Activated naive CD8-positive, alpha-beta T cell treated with anti-CD3 and anti-CD28 coated beads, Interleukin-2, amount 10 ng/mL, durations not matched to agents 7 days and 5 days (primary cell): Measurements from ENCODE around the gene NEK6. TPM values are rescaled to one million over a fixed set of nuclear protein-coding genes. Genes with fewer than 3 reads are reported as not detected.
A peak's percentile ranks its signal among the peaks of the same experiment; 100 is the strongest.

Source experiments
- ATAC-seq: fragments of 150-1000 bp; cut with Tn5 transposase; one replicate; pipeline ENCODE4 v1.10.0; 2021; ENCODE audit warnings: low read depth, moderate library complexity
- POLR2A ChIA-PET: fragments of 350-600 bp; sonication (Branson Sonifier 250); formaldehyde crosslinking; loops from one replicate; lab custom pipeline; 2021; ENCODE audit warnings: antibody characterized with exemption; lab: Charles Lee
- DNase-seq: peaks from one replicate; pipeline ENCODE4 v3.0.0; 2021
- H3K27ac Mint-ChIP-seq: one replicate; pipeline ENCODE4 v1.8.0; 2022; ENCODE audit warnings: mild to moderate bottlenecking, mixed read lengths
- H3K27me3 Mint-ChIP-seq: one replicate; pipeline ENCODE4 v1.8.0; 2022; ENCODE audit warnings: mild to moderate bottlenecking, moderate library complexity, mixed read lengths
- H3K36me3 Mint-ChIP-seq: one replicate; pipeline ENCODE4 v1.8.0; 2021; ENCODE audit warnings: mild to moderate bottlenecking, mixed read lengths
- H3K4me1 Mint-ChIP-seq: one replicate; pipeline ENCODE4 v1.8.0; 2021; ENCODE audit warnings: mixed read lengths
- H3K4me3 Mint-ChIP-seq: one replicate; pipeline ENCODE4 v1.8.0; 2022; ENCODE audit warnings: mild to moderate bottlenecking, moderate library complexity, mixed read lengths
- H3K9me3 Mint-ChIP-seq: one replicate; pipeline ENCODE4 v1.8.0; 2021; ENCODE audit warnings: mixed read lengths
- total RNA-seq, 2 experiments: library from RNA; stranded (reverse); gene quantifications; one replicate each; pipeline ENCODE4 v1.2.3, GENCODE V29; 2021

NEK6 gene
- total RNA-seq, 2 experiments from 2014 or later, result 8.1 to 10.9 TPM

- Mint-ChIP-seq H3K36me3 (peaks cover 2% of the 10 kb centered on the region), H3K9me3 (no peaks in the 10 kb centered on the region), H3K27me3 (no peaks in the 10 kb centered on the region), H3K4me3 (no peak overlapping the region), H3K27ac (peak overlapping the region; percentile 56), H3K4me1 (peaks cover 22% of the 10 kb centered on the region)
- POLR2A ChIA-PET, result no interaction called here
- DNase-seq (peak; percentile 15), ATAC-seq (no peak)
Observed at GRCh38 chr9:124354346-124355038, 96.7 kb downstream of the NEK6 start.

- Mint-ChIP-seq H3K27ac (no peak overlapping the region), H3K27me3 (no peaks in the 10 kb centered on the region), H3K4me1 (peaks cover 26% of the 10 kb centered on the region), H3K36me3 (peaks cover 5% of the 10 kb centered on the region), H3K4me3 (peak overlapping the region; percentile 43), H3K9me3 (no peaks in the 10 kb centered on the region)
- ATAC-seq, result no peak
- no peak for DNase-seq
- POLR2A ChIA-PET, result no interaction called here
Observed at GRCh38 chr9:124355039-124355940, 97.5 kb downstream of the NEK6 start.

GRCh38 chr9:124355941-124356744 lies 98.4 kb downstream of the NEK6 start:
- H3K27me3 Mint-ChIP-seq, result no peaks in the 10 kb centered on the region
- H3K4me3 Mint-ChIP-seq, result peak overlapping the region; percentile 43
- H3K36me3 Mint-ChIP-seq, result peaks cover 5% of the 10 kb centered on the region
- POLR2A ChIA-PET, result no interaction called here
- H3K27ac Mint-ChIP-seq, result peak overlapping the region; percentile 42
- H3K9me3 Mint-ChIP-seq, result no peaks in the 10 kb centered on the region
- DNase-seq (peak; percentile 16), ATAC-seq (no peak)
- H3K4me1 Mint-ChIP-seq, result peaks cover 28% of the 10 kb centered on the region

- H3K36me3 Mint-ChIP-seq, result peaks cover 5% of the 10 kb centered on the region
- POLR2A ChIA-PET, result no interaction called here
- ATAC-seq, result peak; percentile 43
- peak overlapping the region; percentile 73 for H3K27ac Mint-ChIP-seq
- H3K9me3 Mint-ChIP-seq, result no peaks in the 10 kb centered on the region
- peak overlapping the region; percentile 63 for H3K4me3 Mint-ChIP-seq
- H3K27me3 Mint-ChIP-seq, result no peaks in the 10 kb centered on the region
- peaks cover 28% of the 10 kb centered on the region for H3K4me1 Mint-ChIP-seq
- peak; percentile 24 for DNase-seq
Observed at GRCh38 chr9:124356745-124357390, 99.1 kb downstream of the NEK6 start.

GRCh38 chr9:124357721-124358361 lies 100.1 kb downstream of the NEK6 start:
- POLR2A ChIA-PET, result no interaction called here
- peak overlapping the region; percentile 73 for H3K27ac Mint-ChIP-seq
- H3K36me3 Mint-ChIP-seq, result peaks cover 5% of the 10 kb centered on the region
- ATAC-seq (no peak), DNase-seq (no peak)
- H3K27me3 Mint-ChIP-seq, result no peaks in the 10 kb centered on the region
- peaks cover 28% of the 10 kb centered on the region for H3K4me1 Mint-ChIP-seq
- H3K4me3 Mint-ChIP-seq, result no peak overlapping the region
- no peaks in the 10 kb centered on the region for H3K9me3 Mint-ChIP-seq

- H3K36me3 Mint-ChIP-seq, result peaks cover 3% of the 10 kb centered on the region
- peaks cover 28% of the 10 kb centered on the region for H3K4me1 Mint-ChIP-seq
- POLR2A ChIA-PET, result no interaction called here
- ATAC-seq, result no peak
- no peak for DNase-seq
- H3K9me3 Mint-ChIP-seq, result no peaks in the 10 kb centered on the region
- no peak overlapping the region for H3K4me3 Mint-ChIP-seq
- H3K27me3 Mint-ChIP-seq, result no peaks in the 10 kb centered on the region
- H3K27ac Mint-ChIP-seq, result no peak overlapping the region
Observed at GRCh38 chr9:124358631-124359030, 100.9 kb downstream of the NEK6 start.

- Mint-ChIP-seq H3K9me3 (no peaks in the 10 kb centered on the region), H3K27me3 (no peaks in the 10 kb centered on the region), H3K27ac (no peak overlapping the region), H3K36me3 (peaks cover 3% of the 10 kb centered on the region), H3K4me3 (no peak overlapping the region), H3K4me1 (peaks cover 25% of the 10 kb centered on the region)
- DNase-seq (no peak), ATAC-seq (no peak)
- POLR2A ChIA-PET, result no interaction called here
Observed at GRCh38 chr9:124359426-124359825, 101.7 kb downstream of the NEK6 start.

- H3K36me3 Mint-ChIP-seq, result peaks cover 3% of the 10 kb centered on the region
- ATAC-seq, result no peak
- POLR2A ChIA-PET, result no interaction called here
- H3K9me3 Mint-ChIP-seq, result no peaks in the 10 kb centered on the region
- no peak overlapping the region for H3K4me3 Mint-ChIP-seq
- no peaks in the 10 kb centered on the region for H3K27me3 Mint-ChIP-seq
- H3K27ac Mint-ChIP-seq, result no peak overlapping the region
- DNase-seq, result no peak
- H3K4me1 Mint-ChIP-seq, result peaks cover 24% of the 10 kb centered on the region
Observed at GRCh38 chr9:124359855-124360678, 102.3 kb downstream of the NEK6 start.

- no peak for DNase-seq
- Mint-ChIP-seq H3K9me3 (no peaks in the 10 kb centered on the region), H3K4me3 (no peak overlapping the region), H3K36me3 (peaks cover 3% of the 10 kb centered on the region), H3K27me3 (no peaks in the 10 kb centered on the region), H3K4me1 (peaks cover 26% of the 10 kb centered on the region), H3K27ac (no peak overlapping the region)
- no peak for ATAC-seq
- POLR2A ChIA-PET, result interaction anchor here (0.9 kb wide), 1 partner anchor 17 kb away, joined by 3 read pairs; no protein-coding TSS in a partner anchor
Observed at GRCh38 chr9:124361128-124361527, 103.4 kb downstream of the NEK6 start.

GRCh38 chr9:124363326-124364096 lies 105.8 kb downstream of the NEK6 start:
- POLR2A ChIA-PET, result no interaction called here
- no peak overlapping the region for H3K27ac Mint-ChIP-seq
- no peak overlapping the region for H3K4me3 Mint-ChIP-seq
- peaks cover 7% of the 10 kb centered on the region for H3K36me3 Mint-ChIP-seq
- H3K4me1 Mint-ChIP-seq, result peaks cover 16% of the 10 kb centered on the region
- DNase-seq (no peak), ATAC-seq (no peak)
- H3K27me3 Mint-ChIP-seq, result no peaks in the 10 kb centered on the region
- no peaks in the 10 kb centered on the region for H3K9me3 Mint-ChIP-seq

GRCh38 chr9:124364141-124364540 lies 106.4 kb downstream of the NEK6 start:
- no peaks in the 10 kb centered on the region for H3K9me3 Mint-ChIP-seq
- H3K4me1 Mint-ChIP-seq, result peaks cover 14% of the 10 kb centered on the region
- ATAC-seq (no peak), DNase-seq (no peak)
- H3K4me3 Mint-ChIP-seq, result no peak overlapping the region
- POLR2A ChIA-PET, result no interaction called here
- H3K36me3 Mint-ChIP-seq, result peaks cover 7% of the 10 kb centered on the region
- no peak overlapping the region for H3K27ac Mint-ChIP-seq
- no peaks in the 10 kb centered on the region for H3K27me3 Mint-ChIP-seq
